Measurements from ENCODE around the gene KRTAP5-4. TPM values are rescaled to one million over a fixed set of nuclear protein-coding genes. Genes with fewer than 3 reads are reported as not detected.

Gene KRTAP5-4
- total RNA-seq, 1 experiment from 2014 or later = not detected

- intact Hi-C loops (cut with micrococcal nuclease; ENCODE audit: unreplicated experiment) (loop anchor here (5.0 kb wide), 3 partner anchors 39 to 499 kb away; no protein-coding TSS in a partner anchor), in situ Hi-C loops (cut with HindIII; ENCODE audit: low pct_unique_long_range_greater_than_20kb, low sequenced_read_pairs) (no loop called here)
- DNase-seq (ENCODE audit: low read depth, low spot score) (no peak), ATAC-seq (peak; percentile 36)
- Histone ChIP-seq H3K4me1 (ENCODE audit: control insufficient read depth, insufficient read depth, low read length) (0 out of 2 replicates have a peak, but pooled peaks cover 2% of the 10 kb centered on the region), H3K36me3 (ENCODE audit: control insufficient read depth, insufficient read depth, low read length) (no peaks in the 10 kb centered on the region), H3K27me3 (ENCODE audit: control insufficient read depth, insufficient read depth, low read length) (no peaks in the 10 kb centered on the region), H3K4me3 (ENCODE audit: low read depth in 2 of 2, low read length in 2 of 2) (no peak overlapping the region), H3K9me3 (ENCODE audit: control insufficient read depth, insufficient read depth, low read depth, low read length) (no peaks in the 10 kb centered on the region), H3K27ac (ENCODE audit: low read length) (no peak overlapping the region)
- ChIA-PET POLR2A (no interaction called here), CTCF (interaction anchor here (0.6 to 2.5 kb wide), 16 partner anchors 13 to 503 kb away, joined by 3 to 79 read pairs (median 8); partner anchors contain the start of gene SYT8)
- no TSS peak for BruUV-seq (replicated peaks)
- TF ChIP-seq SIN3A (IDR thresholded peaks at IDR 0.05; ENCODE audit: borderline replicate concordance, insufficient read depth, low read depth, low read length) (no peak), POLR2AphosphoS5 (IDR thresholded peaks at IDR 0.05; ENCODE audit: low read depth, low read length) (no peak), CTCF (IDR thresholded peaks at IDR 0.05) (no peak), REST (IDR thresholded peaks at IDR 0.05; ENCODE audit: insufficient read depth in 1 of 2, low read depth in 2 of 2, low read length in 1 of 2) (no peak), TCF7L2 (IDR thresholded peaks at IDR 0.05; ENCODE audit: low read depth, low read length) (no peak)
Observed at GRCh38 chr11:1653541-1654387, 31.8 kb upstream of the KRTAP5-4 start.

GRCh38 chr11:1652771-1653540, 31.0 kb upstream of the KRTAP5-4 start:
- in situ Hi-C loops (cut with HindIII; ENCODE audit: low pct_unique_long_range_greater_than_20kb, low sequenced_read_pairs) = no loop called here

More at GRCh38 chr11:1652771-1653540, 31.0 kb upstream of the KRTAP5-4 start:
- H3K4me1 ChIP-seq (ENCODE audit: control insufficient read depth, insufficient read depth, low read length) = 0 out of 2 replicates have a peak, but pooled peaks cover 2% of the 10 kb centered on the region
- no peaks in the 10 kb centered on the region for H3K9me3 ChIP-seq (ENCODE audit: control insufficient read depth, insufficient read depth, low read depth, low read length)
- POLR2A ChIA-PET = interaction anchor here (0.7 kb wide), 1 partner anchor 1516 kb away, joined by 5 read pairs; no protein-coding TSS in a partner anchor
- CTCF ChIA-PET = interaction anchor here (0.6 to 2.5 kb wide), 37 partner anchors 12 to 503 kb away, joined by 3 to 79 read pairs (median 4); partner anchors contain the start of genes MRPL23 and SYT8
- no peaks in the 10 kb centered on the region for H3K27me3 ChIP-seq (ENCODE audit: control insufficient read depth, insufficient read depth, low read length)
- intact Hi-C loops (cut with micrococcal nuclease; ENCODE audit: unreplicated experiment) = loop anchor here (5.0 kb wide), 3 partner anchors 39 to 499 kb away; no protein-coding TSS in a partner anchor
- TF ChIP-seq CTCF (IDR thresholded peaks at IDR 0.05) (peak; percentile 99), REST (IDR thresholded peaks at IDR 0.05; ENCODE audit: insufficient read depth in 1 of 2, low read depth in 2 of 2, low read length in 1 of 2) (no peak), SIN3A (IDR thresholded peaks at IDR 0.05; ENCODE audit: borderline replicate concordance, insufficient read depth, low read depth, low read length) (no peak), TCF7L2 (IDR thresholded peaks at IDR 0.05; ENCODE audit: low read depth, low read length) (no peak)
- BruUV-seq (replicated peaks) = no TSS peak
- no peaks in the 10 kb centered on the region for H3K36me3 ChIP-seq (ENCODE audit: control insufficient read depth, insufficient read depth, low read length)
- peak; percentile 88 for ATAC-seq
- no peak overlapping the region for H3K4me3 ChIP-seq (ENCODE audit: low read depth in 2 of 2, low read length in 2 of 2)
- no peak for DNase-seq (ENCODE audit: low read depth, low spot score)
- H3K27ac ChIP-seq (ENCODE audit: low read length) = no peak overlapping the region
